D721Med (cell line): ENCODE data around the gene MAGEA3.
"Not testable (repeated sequence)": the region's sequence is repeated elsewhere in the genome, so short reads cannot be mapped to it uniquely, and the experiment has no call there.

ENCODE experiments used
- DNase-seq: peaks from one replicate; pipeline ENCODE4 v3.0.0; 2011; ENCODE audit warnings: low spot score; ENCODE audit not compliant: insufficient read length
- FAIRE-seq: peaks from 2 replicates; lab custom pipeline; 2011; peaks lifted over from hg19 to GRCh38; lab: Jason Lieb, UNC
- CTCF ChIP-seq: IDR thresholded peaks from 2 replicates; pipeline ENCODE4 v1.5.1; 2012; ENCODE audit warnings: mild to moderate bottlenecking, control low read depth; ENCODE audit not compliant: insufficient read depth; ENCODE audit errors: missing control alignments

Gene MAGEA3

GRCh38 chrX:152674135-152674534 lies 24.5 kb upstream of the MAGEA3 start:
- TF ChIP-seq CTCF: no peak
- no peak for DNase-seq
- no peak for FAIRE-seq

GRCh38 chrX:152674652-152675051 lies 23.9 kb upstream of the MAGEA3 start:
- not testable (repeated sequence) for DNase-seq, FAIRE-seq

GRCh38 chrX:152681012-152681411 lies 17.6 kb upstream of the MAGEA3 start:
- not testable (repeated sequence) for DNase-seq, FAIRE-seq

- not testable (repeated sequence) for FAIRE-seq, DNase-seq
Observed at GRCh38 chrX:152700390-152700789, 1.8 kb downstream of the MAGEA3 start.

- DNase-seq, FAIRE-seq: not testable (repeated sequence)
Observed at GRCh38 chrX:152706500-152706899, 7.9 kb downstream of the MAGEA3 start.

GRCh38 chrX:152709173-152709572 lies 10.6 kb downstream of the MAGEA3 start, which contains the start of gene CSAG2:
CSAG2 (minus strand) TSS chrX:152709273; CDS start chrX:152709112, 161 bp downstream.
- DNase-seq, FAIRE-seq: not testable (repeated sequence)

GRCh38 chrX:152713195-152713594 lies 14.6 kb downstream of the MAGEA3 start:
- FAIRE-seq: peak; percentile 89

GRCh38 chrX:152713815-152714787 lies 15.5 kb downstream of the MAGEA3 start, which contains the start of gene MAGEA2B:
MAGEA2B (plus strand) TSS chrX:152714628; CDS start chrX:152717107, 2,479 bp downstream.
- DNase-seq: not testable (repeated sequence)
- FAIRE-seq: peak; percentile 95

More at GRCh38 chrX:152713195-152713594, 14.6 kb downstream of the MAGEA3 start:
- DNase-seq: not testable (repeated sequence)

GRCh38 chrX:152725409-152725808 lies 26.8 kb downstream of the MAGEA3 start:
- FAIRE-seq: no peak
- DNase-seq: no peak
- no peak for TF ChIP-seq CTCF

- DNase-seq (peak; percentile 53), FAIRE-seq (no peak)
Observed at GRCh38 chrX:152733261-152733975, 34.8 kb downstream of the MAGEA3 start, which contains the start of the genes CSAG1 and MAGEA12. CSAG1 (minus strand) TSS chrX:152733721; CDS start chrX:152732460, 1,261 bp downstream. MAGEA12 (plus strand) TSS chrX:152733757; CDS start chrX:152736162, 2,405 bp downstream.

GRCh38 chrX:152734143-152734858 lies 35.7 kb downstream of the MAGEA3 start:
- FAIRE-seq, DNase-seq: not testable (repeated sequence)

More at GRCh38 chrX:152733261-152733975, 34.8 kb downstream of the MAGEA3 start, which contains the start of the genes CSAG1 and MAGEA12:
- TF ChIP-seq CTCF: no peak
